Lower leg skin (tissue), 3 donors: Measurements from ENCODE around the gene XRCC6.

ENCODE experiments used
- POLR2A ChIP-seq, 2 donors: fragments of 450-650 bp; IDR thresholded peaks; one replicate each; pipeline ENCODE4 v1.6.1; 2016 to 2017; ENCODE audit warnings: antibody characterized with exemption in 2 of 2, mild to moderate bottlenecking in 1 of 2, moderate library complexity in 1 of 2
- TF ChIP-seq, protein P1 (sequence below), 3 donors: fragments of 450-650 bp; IDR thresholded peaks; one replicate each; pipeline ENCODE4 v1.5.1; 2016; ENCODE audit warnings: antibody characterized with exemption in 3 of 3, mild to moderate bottlenecking in 3 of 3, moderate library complexity in 2 of 3

DNA sequence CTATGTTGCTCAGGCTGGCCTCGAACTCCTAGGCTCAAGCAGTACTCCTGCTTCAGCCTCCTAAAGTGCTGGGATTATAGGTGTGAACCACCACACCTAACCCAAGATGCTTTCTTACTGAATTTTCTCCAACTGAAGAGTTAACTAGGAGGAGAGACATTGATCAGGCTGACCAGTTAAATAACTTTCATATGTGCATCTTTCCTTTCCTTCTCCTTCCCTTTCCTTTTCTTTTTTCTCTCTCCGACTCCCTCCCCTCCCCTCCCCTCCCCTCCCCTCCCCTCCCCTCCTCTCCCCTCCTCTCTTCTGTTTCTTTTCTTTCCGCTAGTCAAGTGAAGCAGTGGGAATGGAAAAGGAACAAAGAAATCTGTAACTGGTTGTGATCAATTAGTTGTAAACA is 26.7 kb downstream of the XRCC6 start:
- TF ChIP-seq, protein P1, sequence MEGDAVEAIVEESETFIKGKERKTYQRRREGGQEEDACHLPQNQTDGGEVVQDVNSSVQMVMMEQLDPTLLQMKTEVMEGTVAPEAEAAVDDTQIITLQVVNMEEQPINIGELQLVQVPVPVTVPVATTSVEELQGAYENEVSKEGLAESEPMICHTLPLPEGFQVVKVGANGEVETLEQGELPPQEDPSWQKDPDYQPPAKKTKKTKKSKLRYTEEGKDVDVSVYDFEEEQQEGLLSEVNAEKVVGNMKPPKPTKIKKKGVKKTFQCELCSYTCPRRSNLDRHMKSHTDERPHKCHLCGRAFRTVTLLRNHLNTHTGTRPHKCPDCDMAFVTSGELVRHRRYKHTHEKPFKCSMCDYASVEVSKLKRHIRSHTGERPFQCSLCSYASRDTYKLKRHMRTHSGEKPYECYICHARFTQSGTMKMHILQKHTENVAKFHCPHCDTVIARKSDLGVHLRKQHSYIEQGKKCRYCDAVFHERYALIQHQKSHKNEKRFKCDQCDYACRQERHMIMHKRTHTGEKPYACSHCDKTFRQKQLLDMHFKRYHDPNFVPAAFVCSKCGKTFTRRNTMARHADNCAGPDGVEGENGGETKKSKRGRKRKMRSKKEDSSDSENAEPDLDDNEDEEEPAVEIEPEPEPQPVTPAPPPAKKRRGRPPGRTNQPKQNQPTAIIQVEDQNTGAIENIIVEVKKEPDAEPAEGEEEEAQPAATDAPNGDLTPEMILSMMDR (IDR thresholded peaks at IDR 0.05): no peak
- TF ChIP-seq POLR2A (IDR thresholded peaks at IDR 0.05): no peak
